Suprapubic skin (tissue), 4 donors: ENCODE results near the gene PRR11.

Source experiments
- EP300 ChIP-seq: sonication (generic); formaldehyde crosslinking; IDR thresholded peaks from one replicate; pipeline ENCODE4 v1.6.1; 2017; ENCODE audit warnings: antibody characterized with exemption
- POLR2A ChIP-seq, 2 donors: fragments of 450-650 bp; IDR thresholded peaks; one replicate each; pipeline ENCODE4 v1.6.1; 2017; ENCODE audit warnings: antibody characterized with exemption in 2 of 2, mild to moderate bottlenecking in 2 of 2, moderate library complexity in 2 of 2
- POLR2AphosphoS5 ChIP-seq, 3 donors: sonication (generic); formaldehyde crosslinking; IDR thresholded peaks; one replicate each; pipeline ENCODE4 v1.6.1; 2017; ENCODE audit warnings: antibody characterized with exemption in 3 of 3

DNA sequence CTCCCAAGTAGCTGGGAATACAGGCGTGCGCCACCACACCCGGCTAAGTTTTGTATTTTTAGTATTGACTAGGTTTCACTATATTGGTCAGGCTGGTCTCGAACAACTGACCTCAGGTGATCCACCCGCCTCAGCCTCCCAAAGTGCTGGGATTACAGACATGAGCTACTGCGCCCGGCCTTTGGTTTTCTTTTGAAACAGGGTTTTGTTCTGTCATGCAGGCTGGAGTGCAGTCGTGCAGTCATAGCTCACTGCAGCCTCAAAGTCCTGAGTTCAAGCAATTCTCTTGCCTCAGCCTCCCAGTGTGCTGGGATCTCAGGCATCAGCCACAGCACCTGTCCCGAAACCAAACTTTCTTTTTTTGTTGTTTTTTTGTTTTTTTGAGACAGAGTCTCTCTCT lies 25.1 kb downstream of the PRR11 start:
- TF ChIP-seq POLR2AphosphoS5 (IDR thresholded peaks at IDR 0.05), result no peak
- TF ChIP-seq POLR2A (IDR thresholded peaks at IDR 0.05), result no peak
- TF ChIP-seq EP300, result no peak
